Measurements from ENCODE around the gene NFKBIE.

The NFKBIE gene

GRCh38 chr6:44225579-44226325 lies 39.6 kb downstream of the NFKBIE start:
- DNase-seq (ENCODE audit: low read depth): no peak

GRCh38 chr6:44224965-44225305 lies 40.4 kb downstream of the NFKBIE start:
- no peak for DNase-seq (ENCODE audit: low read depth)

- DNase-seq (ENCODE audit: low read depth): no peak
Measured at GRCh38 chr6:44224029-44224964, 41.1 kb downstream of the NFKBIE start.

GRCh38 chr6:44223319-44224028 lies 41.9 kb downstream of the NFKBIE start, which contains the start of gene SLC29A1:
TSS of gene SLC29A1 (plus strand) at chr6:44223595. CDS start at chr6:44227314, 3,719 bp downstream.
- DNase-seq (ENCODE audit: low read depth): peak; percentile 82

GRCh38 chr6:44222486-44223318 lies 42.6 kb downstream of the NFKBIE start:
- no peak for DNase-seq (ENCODE audit: low read depth)

- DNase-seq (ENCODE audit: low read depth): no peak
Measured at GRCh38 chr6:44221961-44222335, 43.4 kb downstream of the NFKBIE start.

GRCh38 chr6:44221291-44221960 lies 43.9 kb downstream of the NFKBIE start:
- peak; percentile 52 for DNase-seq (ENCODE audit: low read depth)

- DNase-seq (ENCODE audit: low read depth): no peak
Measured at GRCh38 chr6:44220913-44221290, 44.4 kb downstream of the NFKBIE start.

- DNase-seq (ENCODE audit: low read depth): no peak
Measured at GRCh38 chr6:44219815-44220784, 45.3 kb downstream of the NFKBIE start.

- DNase-seq (ENCODE audit: low read depth): no peak
Measured at GRCh38 chr6:44219053-44219814, 46.1 kb downstream of the NFKBIE start.

- no peak for DNase-seq (ENCODE audit: low read depth)
Measured at GRCh38 chr6:44217332-44218143, 47.8 kb downstream of the NFKBIE start.

GRCh38 chr6:44216677-44217331 lies 48.5 kb downstream of the NFKBIE start, which contains the start of gene MYMX:
TSS of gene MYMX (plus strand) at chr6:44216926. CDS start at chr6:44217472, 546 bp downstream.
- no peak for DNase-seq (ENCODE audit: low read depth)

- no peak for DNase-seq (ENCODE audit: low read depth)
Measured at GRCh38 chr6:44214307-44214706, 51.0 kb downstream of the NFKBIE start.

- DNase-seq (ENCODE audit: low read depth): no peak
Measured at GRCh38 chr6:44211284-44211683, 54.1 kb downstream of the NFKBIE start.

All from stimulated activated CD4-positive, alpha-beta T cell treated with anti-CD3 and anti-CD28 coated beads, Interleukin-2, amount 100 ng/mL, for 4 hours (primary cell).